Fibroblast of lung (primary cell): ENCODE results near the gene C12orf60. TPM values are rescaled to one million over a fixed set of nuclear protein-coding genes. Genes with fewer than 3 reads are reported as not detected.

ENCODE experiments used
- DNase-seq, 2 donors: peaks; one replicate each; pipeline versions ENCODE4 v3.0.0 to v3.0.0-alpha.2; 2010; ENCODE audit warnings: low read depth in 2 of 2
- H2AFZ ChIP-seq: 2 replicates; pipeline ENCODE4 v1.5.1; 2012; ENCODE audit warnings: low read length, control low read depth, inconsistent platforms
- H3K27ac ChIP-seq: 2 replicates; pipeline ENCODE4 v1.5.1; 2011; ENCODE audit warnings: low read length, control low read depth; ENCODE audit not compliant: insufficient read depth
- H3K27me3 ChIP-seq: 2 replicates; pipeline ENCODE4 v1.5.1; 2011; ENCODE audit warnings: mild to moderate bottlenecking, low read length; ENCODE audit not compliant: control insufficient read depth, insufficient read depth
- H3K36me3 ChIP-seq: 2 replicates; pipeline ENCODE4 v1.5.1; 2011; ENCODE audit warnings: low read length; ENCODE audit not compliant: control insufficient read depth, insufficient read depth
- H3K4me1 ChIP-seq: 2 replicates; pipeline ENCODE4 v1.5.1; 2011; ENCODE audit warnings: low read length; ENCODE audit not compliant: control insufficient read depth, insufficient read depth; ENCODE audit errors: extremely low read depth
- H3K4me2 ChIP-seq: 2 replicates; pipeline ENCODE4 v1.5.1; 2011; ENCODE audit warnings: low read length, control low read depth; ENCODE audit not compliant: insufficient read depth; ENCODE audit errors: extremely low read depth
- H3K4me3 ChIP-seq, 4 experiments: fragments of 200-600 bp in 1 of 4; sonication (generic) in 1 of 4; replicated peaks in 1 of 4; 2 replicates each; pipeline ENCODE4 v1.5.1; 2011 to 2016; ENCODE audit warnings: low read length in 4 of 4, low read depth in 3 of 4, mild to moderate bottlenecking in 3 of 4, control low read depth in 2 of 4, inconsistent platforms in 1 of 4, mixed read lengths in 1 of 4; ENCODE audit not compliant: insufficient read depth in 1 of 4; ENCODE audit errors: control extremely low read depth in 1 of 4
- H3K79me2 ChIP-seq: 2 replicates; pipeline ENCODE4 v1.5.1; 2012; ENCODE audit warnings: mild to moderate bottlenecking, low read length, inconsistent platforms; ENCODE audit not compliant: control insufficient read depth, insufficient read depth
- H3K9ac ChIP-seq: 2 replicates; pipeline ENCODE4 v1.5.1; 2011; ENCODE audit warnings: mild to moderate bottlenecking, low read length, control low read depth; ENCODE audit not compliant: insufficient read depth
- H3K9me3 ChIP-seq: 2 replicates; pipeline ENCODE4 v1.5.1; 2012; ENCODE audit warnings: low read depth, low read length; ENCODE audit not compliant: control insufficient read depth, insufficient read depth
- H4K20me1 ChIP-seq: 2 replicates; pipeline ENCODE4 v1.5.1; 2011; ENCODE audit warnings: low read length; ENCODE audit not compliant: control insufficient read depth, insufficient read depth; ENCODE audit errors: extremely low read depth
- CTCF ChIP-seq, 2 donors: IDR thresholded peaks in 1 of 2; conservative IDR thresholded peaks in 1 of 2; 1 replicate in 1 of 2; 2 replicates in 1 of 2; pipeline ENCODE4 v1.5.1; 2011 to 2012; ENCODE audit warnings: low read length in 2 of 2, control low read depth in 1 of 2, inconsistent platforms in 1 of 2, low read depth in 1 of 2, mild to moderate bottlenecking in 1 of 2
- EZH2 ChIP-seq: IDR thresholded peaks from 2 replicates; pipeline ENCODE4 v1.5.1; 2012; ENCODE audit warnings: low read length, control low read depth, mild to moderate bottlenecking; ENCODE audit errors: missing control alignments
- polyA plus RNA-seq, 2 donors: library from polyadenylated mRNA; depleted of rRNA in 1 of 2; stranded (reverse) in 1 of 2; unstranded in 1 of 2; fragments of >200 nt; gene quantifications; 2 replicates each; pipeline ENCODE4 v1.2.1, GENCODE V29; 2011 to 2012; ENCODE audit warnings: missing spikeins in 1 of 2
- total RNA-seq: library from RNA; depleted of rRNA; stranded (reverse); fragments of >200 nt; gene quantifications from 2 replicates; pipeline ENCODE4 v1.2.1, GENCODE V29; 2014

The C12orf60 gene
- total and polyA plus RNA-seq, 2 donors (not counting 1 experiment from before 2014, with no cell fraction given): 1.1 to 1.5 TPM

GRCh38 chr12:14849661-14850060 is 46.2 kb downstream of the C12orf60 start:
- H3K4me2 ChIP-seq: no peak overlapping the region
- no peaks in the 10 kb centered on the region for H3K9me3 ChIP-seq
- H3K79me2 ChIP-seq: no peaks in the 10 kb centered on the region
- H2AFZ ChIP-seq: no peak overlapping the region
- no peak overlapping the region for H3K4me3 ChIP-seq
- H3K27me3 ChIP-seq: no peaks in the 10 kb centered on the region
- no peak overlapping the region for H3K27ac ChIP-seq
- H3K4me1 ChIP-seq: peaks cover 2% of the 10 kb centered on the region
- H3K9ac ChIP-seq: no peak overlapping the region
- no peak for TF ChIP-seq EZH2
- no peaks in the 10 kb centered on the region for H3K36me3 ChIP-seq
- H4K20me1 ChIP-seq: no peaks in the 10 kb centered on the region
- DNase-seq: peak; percentile 30 to 95

- peaks cover 2% of the 10 kb centered on the region for H3K4me1 ChIP-seq
- H3K4me3 ChIP-seq: no peak overlapping the region
- DNase-seq: no peak
- no peaks in the 10 kb centered on the region for H3K79me2 ChIP-seq
- H3K9me3 ChIP-seq: no peaks in the 10 kb centered on the region
- TF ChIP-seq EZH2 (no peak), CTCF (conservative IDR thresholded peaks at IDR 0.05 in 1 of 2, IDR thresholded peaks at IDR 0.05 in 1 of 2; ENCODE audit: low read depth in 1 of 2, low read length in 2 of 2) (no peak)
- no peak overlapping the region for H2AFZ ChIP-seq
- H3K4me2 ChIP-seq: no peak overlapping the region
- no peak overlapping the region for H3K9ac ChIP-seq
- H4K20me1 ChIP-seq: no peaks in the 10 kb centered on the region
- H3K36me3 ChIP-seq: no peaks in the 10 kb centered on the region
- H3K27me3 ChIP-seq: no peaks in the 10 kb centered on the region
- H3K27ac ChIP-seq: no peak overlapping the region
Observed at GRCh38 chr12:14850929-14851663, 47.6 kb downstream of the C12orf60 start.

GRCh38 chr12:14852880-14853279 is 49.4 kb downstream of the C12orf60 start:
- Histone ChIP-seq H2AFZ (no peak overlapping the region), H3K27ac (no peak overlapping the region)

More at GRCh38 chr12:14852880-14853279, 49.4 kb downstream of the C12orf60 start:
- H3K27me3 ChIP-seq: no peaks in the 10 kb centered on the region
- no peaks in the 10 kb centered on the region for H4K20me1 ChIP-seq
- no peaks in the 10 kb centered on the region for H3K4me1 ChIP-seq
- no peaks in the 10 kb centered on the region for H3K79me2 ChIP-seq
- no peak overlapping the region for H3K4me2 ChIP-seq
- H3K9ac ChIP-seq: no peak overlapping the region
- no peaks in the 10 kb centered on the region for H3K36me3 ChIP-seq
- TF ChIP-seq EZH2 (no peak), CTCF (conservative IDR thresholded peaks at IDR 0.05 in 1 of 2, IDR thresholded peaks at IDR 0.05 in 1 of 2; ENCODE audit: low read depth in 1 of 2, low read length in 2 of 2) (no peak)
- H3K4me3 ChIP-seq: no peak overlapping the region
- DNase-seq: no peak
- H3K9me3 ChIP-seq: no peaks in the 10 kb centered on the region
